Vagina (tissue), 2 donors: ENCODE data around the gene LRIG3. TPM values are rescaled to one million over a fixed set of nuclear protein-coding genes. Genes with fewer than 3 reads are reported as not detected.

ENCODE experiments used
- DNase-seq, 2 donors: peaks; one replicate each; pipeline ENCODE4 v3.0.0-alpha.2; 2017; ENCODE audit errors: extremely low spot score in 2 of 2
- H3K27ac ChIP-seq: fragments of 200-600 bp; sonication (generic); one replicate; pipeline ENCODE4 v1.5.1; 2019
- H3K27me3 ChIP-seq: fragments of 200-600 bp; sonication (generic); one replicate; pipeline ENCODE4 v1.5.1; 2019
- H3K36me3 ChIP-seq, 2 donors: fragments of 200-600 bp; sonication (generic); one replicate each; pipeline ENCODE4 v1.5.1; 2017 to 2019
- H3K4me1 ChIP-seq: fragments of 200-600 bp; sonication (generic); one replicate; pipeline ENCODE4 v1.5.1; 2019
- H3K4me3 ChIP-seq, 2 donors: fragments of 200-600 bp; sonication (generic); 1 replicate in 1 of 2; 2 replicates in 1 of 2; pipeline ENCODE4 v1.5.1; 2016 to 2019
- H3K9me3 ChIP-seq: fragments of 200-600 bp; sonication (generic); one replicate; pipeline ENCODE4 v1.5.1; 2019
- POLR2A ChIP-seq, 2 donors: fragments of 450-650 bp; IDR thresholded peaks; one replicate each; pipeline ENCODE4 v1.6.1; 2017; ENCODE audit warnings: antibody characterized with exemption in 2 of 2, mild to moderate bottlenecking in 2 of 2, moderate library complexity in 2 of 2
- POLR2AphosphoS5 ChIP-seq, 2 donors: sonication (generic); formaldehyde crosslinking; IDR thresholded peaks; one replicate each; pipeline ENCODE4 v1.9.0; 2017; ENCODE audit warnings: antibody characterized with exemption in 2 of 2, mild to moderate bottlenecking in 2 of 2, low read depth in 1 of 2; ENCODE audit not compliant: insufficient read depth in 1 of 2
- intact Hi-C: fragments of 100-400 bp; cut with DNase I; formaldehyde crosslinking; loops from one replicate; pipeline ENCODE4 v1.15.1; 2023
- total RNA-seq: library from RNA; depleted of rRNA; stranded (reverse); fragments of >200 nt; gene quantifications from one replicate; pipeline ENCODE4 v1.2.3, GENCODE V29; 2016
- TF ChIP-seq, protein P1 (sequence below), 3 experiments: fragments of 450-650 bp in 2 of 3; fragments of 200-600 bp in 1 of 3; sonication (generic) in 1 of 3; IDR thresholded peaks; one replicate each; pipeline ENCODE4 v1.5.1; 2017 to 2019; ENCODE audit warnings: antibody characterized with exemption in 3 of 3, mild to moderate bottlenecking in 2 of 3, moderate library complexity in 2 of 3

LRIG3 gene, protein sequence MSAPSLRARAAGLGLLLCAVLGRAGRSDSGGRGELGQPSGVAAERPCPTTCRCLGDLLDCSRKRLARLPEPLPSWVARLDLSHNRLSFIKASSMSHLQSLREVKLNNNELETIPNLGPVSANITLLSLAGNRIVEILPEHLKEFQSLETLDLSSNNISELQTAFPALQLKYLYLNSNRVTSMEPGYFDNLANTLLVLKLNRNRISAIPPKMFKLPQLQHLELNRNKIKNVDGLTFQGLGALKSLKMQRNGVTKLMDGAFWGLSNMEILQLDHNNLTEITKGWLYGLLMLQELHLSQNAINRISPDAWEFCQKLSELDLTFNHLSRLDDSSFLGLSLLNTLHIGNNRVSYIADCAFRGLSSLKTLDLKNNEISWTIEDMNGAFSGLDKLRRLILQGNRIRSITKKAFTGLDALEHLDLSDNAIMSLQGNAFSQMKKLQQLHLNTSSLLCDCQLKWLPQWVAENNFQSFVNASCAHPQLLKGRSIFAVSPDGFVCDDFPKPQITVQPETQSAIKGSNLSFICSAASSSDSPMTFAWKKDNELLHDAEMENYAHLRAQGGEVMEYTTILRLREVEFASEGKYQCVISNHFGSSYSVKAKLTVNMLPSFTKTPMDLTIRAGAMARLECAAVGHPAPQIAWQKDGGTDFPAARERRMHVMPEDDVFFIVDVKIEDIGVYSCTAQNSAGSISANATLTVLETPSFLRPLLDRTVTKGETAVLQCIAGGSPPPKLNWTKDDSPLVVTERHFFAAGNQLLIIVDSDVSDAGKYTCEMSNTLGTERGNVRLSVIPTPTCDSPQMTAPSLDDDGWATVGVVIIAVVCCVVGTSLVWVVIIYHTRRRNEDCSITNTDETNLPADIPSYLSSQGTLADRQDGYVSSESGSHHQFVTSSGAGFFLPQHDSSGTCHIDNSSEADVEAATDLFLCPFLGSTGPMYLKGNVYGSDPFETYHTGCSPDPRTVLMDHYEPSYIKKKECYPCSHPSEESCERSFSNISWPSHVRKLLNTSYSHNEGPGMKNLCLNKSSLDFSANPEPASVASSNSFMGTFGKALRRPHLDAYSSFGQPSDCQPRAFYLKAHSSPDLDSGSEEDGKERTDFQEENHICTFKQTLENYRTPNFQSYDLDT
- 54.0 TPM for total RNA-seq

DNA sequence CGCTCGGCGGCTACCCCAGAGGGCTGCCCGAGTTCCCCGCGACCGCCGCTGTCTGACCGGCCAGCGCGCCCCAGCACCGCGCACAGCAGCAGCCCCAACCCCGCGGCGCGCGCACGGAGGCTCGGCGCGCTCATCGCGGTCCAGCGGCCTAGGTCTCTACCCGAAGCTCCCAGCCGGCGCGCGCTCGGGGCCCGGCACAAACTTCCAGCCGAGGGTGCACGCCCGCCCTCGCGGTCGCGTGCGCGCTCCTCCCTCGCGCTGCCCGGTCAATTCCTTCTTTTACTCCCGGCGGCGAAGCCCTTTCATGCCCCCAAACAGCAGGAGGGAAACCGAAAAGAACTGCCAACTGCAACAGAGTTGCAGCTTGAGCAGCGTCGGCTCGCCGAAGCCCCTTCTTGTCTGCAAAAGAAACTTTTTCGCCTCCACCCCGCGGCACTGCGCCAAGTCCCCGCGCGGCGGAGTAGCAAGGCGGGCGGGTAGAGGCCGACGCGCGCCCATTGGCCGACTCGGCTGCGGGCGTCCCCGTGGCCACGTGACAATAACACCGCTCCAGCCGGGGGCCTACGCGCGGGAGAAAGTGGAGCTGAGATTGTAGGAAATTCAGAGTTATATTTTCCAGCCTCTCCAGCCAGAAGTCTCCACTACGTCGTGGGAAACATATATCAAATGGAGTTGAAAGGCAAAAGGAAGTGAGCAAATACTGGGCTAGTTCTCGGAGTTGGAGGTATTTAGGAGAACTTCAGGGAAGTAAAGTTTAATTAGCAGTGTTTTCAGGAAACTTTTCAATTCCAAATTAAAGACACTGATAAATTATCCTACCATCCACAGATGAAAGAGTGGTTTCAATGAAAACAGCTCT lies at the start of gene LRIG3:
TSS of gene LRIG3 (minus strand) at position 403 of the 859 bp plus-strand sequence. CDS start at position 134, 269 bp downstream.
- TF ChIP-seq, protein P1, sequence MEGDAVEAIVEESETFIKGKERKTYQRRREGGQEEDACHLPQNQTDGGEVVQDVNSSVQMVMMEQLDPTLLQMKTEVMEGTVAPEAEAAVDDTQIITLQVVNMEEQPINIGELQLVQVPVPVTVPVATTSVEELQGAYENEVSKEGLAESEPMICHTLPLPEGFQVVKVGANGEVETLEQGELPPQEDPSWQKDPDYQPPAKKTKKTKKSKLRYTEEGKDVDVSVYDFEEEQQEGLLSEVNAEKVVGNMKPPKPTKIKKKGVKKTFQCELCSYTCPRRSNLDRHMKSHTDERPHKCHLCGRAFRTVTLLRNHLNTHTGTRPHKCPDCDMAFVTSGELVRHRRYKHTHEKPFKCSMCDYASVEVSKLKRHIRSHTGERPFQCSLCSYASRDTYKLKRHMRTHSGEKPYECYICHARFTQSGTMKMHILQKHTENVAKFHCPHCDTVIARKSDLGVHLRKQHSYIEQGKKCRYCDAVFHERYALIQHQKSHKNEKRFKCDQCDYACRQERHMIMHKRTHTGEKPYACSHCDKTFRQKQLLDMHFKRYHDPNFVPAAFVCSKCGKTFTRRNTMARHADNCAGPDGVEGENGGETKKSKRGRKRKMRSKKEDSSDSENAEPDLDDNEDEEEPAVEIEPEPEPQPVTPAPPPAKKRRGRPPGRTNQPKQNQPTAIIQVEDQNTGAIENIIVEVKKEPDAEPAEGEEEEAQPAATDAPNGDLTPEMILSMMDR (IDR thresholded peaks at IDR 0.05), result no peak
- TF ChIP-seq POLR2A (IDR thresholded peaks at IDR 0.05) (peak in 1 of 2 donors; percentile 32), POLR2AphosphoS5 (IDR thresholded peaks at IDR 0.05; ENCODE audit: insufficient read depth in 1 of 2, low read depth in 1 of 2) (peak; percentile 88 to 91)
- intact Hi-C loops, result no loop called here
- no peaks in the 10 kb centered on the region for H3K9me3 ChIP-seq
- peak in 1 of 2 donors; percentile 94 for DNase-seq
- H3K36me3 ChIP-seq, result no peaks in the 10 kb centered on the region
- H3K27me3 ChIP-seq, result no peaks in the 10 kb centered on the region
- H3K4me1 ChIP-seq, result peaks cover 18% of the 10 kb centered on the region
- H3K4me3 ChIP-seq, result peak within 1 kb of the TSS; percentile 80 to 98
- peak within 1 kb of the TSS; percentile 98 for H3K27ac ChIP-seq

DNA sequence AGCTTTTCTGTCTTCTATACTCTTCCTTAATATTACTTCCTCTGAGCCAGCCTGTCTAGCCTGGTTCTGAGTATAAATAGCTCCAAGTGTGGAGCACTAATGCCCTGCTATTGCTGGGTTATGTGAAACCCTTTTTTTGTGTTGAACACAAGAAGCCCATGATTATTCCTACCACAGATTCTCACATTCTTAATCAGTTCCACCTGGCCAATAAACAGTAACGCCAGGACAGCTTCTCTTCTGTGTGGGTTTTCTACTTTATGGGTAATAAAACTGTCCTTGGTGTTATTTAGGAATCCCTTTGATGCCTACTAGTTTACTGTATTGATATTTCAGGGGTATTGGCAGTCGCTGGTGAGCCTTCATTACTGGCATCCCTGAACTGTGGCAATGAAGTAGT lies 48.9 kb upstream of the LRIG3 start:
- intact Hi-C loops, result no loop called here

DNA sequence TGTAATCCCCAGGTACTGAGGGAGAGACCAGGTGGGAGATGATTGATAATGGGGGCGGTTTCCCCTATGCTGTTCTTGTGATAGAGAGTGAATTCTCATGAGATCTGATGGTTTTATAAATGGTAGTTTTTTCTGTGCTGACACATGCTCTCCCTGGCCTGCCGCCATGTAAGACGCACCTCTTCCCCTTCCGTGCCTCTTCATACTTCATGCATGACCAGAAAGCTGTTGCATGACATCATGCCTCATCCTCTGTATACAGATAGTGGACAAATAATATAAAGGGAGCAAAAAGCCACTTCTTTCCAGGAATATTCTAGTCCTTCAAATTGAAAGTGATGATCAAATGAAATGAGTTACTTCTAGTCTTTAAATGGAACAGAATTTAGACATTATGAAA lies 47.3 kb upstream of the LRIG3 start:
- H3K4me3 ChIP-seq, result no peak overlapping the region
- H3K27me3 ChIP-seq, result no peaks in the 10 kb centered on the region
- DNase-seq, result no peak
- H3K27ac ChIP-seq, result no peak overlapping the region
- H3K9me3 ChIP-seq, result no peaks in the 10 kb centered on the region
- TF ChIP-seq POLR2A (IDR thresholded peaks at IDR 0.05) (no peak), POLR2AphosphoS5 (IDR thresholded peaks at IDR 0.05; ENCODE audit: insufficient read depth in 1 of 2, low read depth in 1 of 2) (no peak)
- TF ChIP-seq, protein P1 (IDR thresholded peaks at IDR 0.05), result no peak
- no peaks in the 10 kb centered on the region for H3K4me1 ChIP-seq
- H3K36me3 ChIP-seq, result no peaks in the 10 kb centered on the region
- intact Hi-C loops, result no loop called here

More for the DNA sequence above, 48.9 kb upstream of the LRIG3 start:
- DNase-seq, result no peak
- H3K9me3 ChIP-seq, result no peaks in the 10 kb centered on the region
- H3K4me3 ChIP-seq, result no peak overlapping the region
- no peaks in the 10 kb centered on the region for H3K4me1 ChIP-seq
- no peaks in the 10 kb centered on the region for H3K36me3 ChIP-seq
- H3K27me3 ChIP-seq, result no peaks in the 10 kb centered on the region
- TF ChIP-seq POLR2AphosphoS5 (IDR thresholded peaks at IDR 0.05; ENCODE audit: insufficient read depth in 1 of 2, low read depth in 1 of 2), result no peak
- no peak for TF ChIP-seq POLR2A (IDR thresholded peaks at IDR 0.05)
- TF ChIP-seq, protein P1 (IDR thresholded peaks at IDR 0.05), result no peak
- H3K27ac ChIP-seq, result no peak overlapping the region

DNA sequence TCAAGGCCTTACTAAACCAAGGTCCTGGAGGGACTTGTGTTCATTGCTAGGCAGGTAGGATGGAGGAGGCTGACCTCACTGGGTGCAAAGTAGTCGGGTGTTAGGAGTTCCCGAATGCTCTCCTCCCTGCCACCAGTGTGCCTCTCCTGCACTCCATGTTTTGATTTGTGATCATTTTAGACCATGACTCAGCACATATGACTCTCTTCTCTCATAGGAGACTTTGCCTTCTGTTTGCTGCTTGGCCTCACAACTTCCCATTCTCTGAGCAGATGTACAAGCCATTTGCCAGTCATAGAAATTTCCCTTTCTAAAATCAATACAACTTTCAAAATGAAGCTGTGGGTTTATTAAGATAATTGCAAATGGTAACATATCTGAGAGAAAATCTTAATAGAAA lies 46.6 kb upstream of the LRIG3 start:
- DNase-seq, result no peak
- intact Hi-C loops, result no loop called here

More for the DNA sequence above, 46.6 kb upstream of the LRIG3 start:
- TF ChIP-seq, protein P1 (IDR thresholded peaks at IDR 0.05), result no peak
- TF ChIP-seq POLR2AphosphoS5 (IDR thresholded peaks at IDR 0.05; ENCODE audit: insufficient read depth in 1 of 2, low read depth in 1 of 2), result no peak
- TF ChIP-seq POLR2A (IDR thresholded peaks at IDR 0.05), result no peak
- H3K4me3 ChIP-seq, result no peak overlapping the region
- no peaks in the 10 kb centered on the region for H3K27me3 ChIP-seq
- H3K36me3 ChIP-seq, result no peaks in the 10 kb centered on the region
- H3K9me3 ChIP-seq, result no peaks in the 10 kb centered on the region
- no peak overlapping the region for H3K27ac ChIP-seq
- no peaks in the 10 kb centered on the region for H3K4me1 ChIP-seq
